HepG2 (cell line): ENCODE results near the gene MAPK14. TPM values are rescaled to one million over a fixed set of nuclear protein-coding genes. Genes with fewer than 3 reads are reported as not detected.

Experiments used
- ATAC-seq: fragments of 200-7000 bp; cut with Tn5 transposase; 3 replicates; pipeline ENCODE4 v1.9.1; 2020; ENCODE audit warnings: mild to moderate bottlenecking, moderate library complexity
- BruUV-seq: library from RNA; stranded (reverse); fragments of 400-500 nt; replicated peaks from 2 replicates; lab custom pipeline; 2021; lab: Mats Ljungman, UMichigan
- CTCF ChIA-PET: fragments of 300-600 bp; formaldehyde crosslinking; extraction: SDS; loops from one replicate; lab custom pipeline; 2021; ENCODE audit warnings: low total read pairs, inconsistent platforms, low intra/inter-chr PET ratio; lab: Yijun Ruan, JAX
- POLR2A ChIA-PET: fragments of 350-600 bp; sonication (Branson Sonifier 250); formaldehyde crosslinking; loops from one replicate; lab custom pipeline; 2020; ENCODE audit warnings: antibody characterized with exemption, inconsistent platforms; lab: Yijun Ruan, JAX
- DNase-seq: peaks from one replicate; pipeline ENCODE4 v3.0.0-alpha.2; 2015; ENCODE audit warnings: low spot score
- FAIRE-seq: peaks from 3 replicates; lab custom pipeline; 2011; peaks lifted over from hg19 to GRCh38; lab: Jason Lieb, UNC
- H2AFZ ChIP-seq: one replicate; pipeline ENCODE4 v1.6.1; 2011; ENCODE audit warnings: low read length, inconsistent platforms
- H3K27ac ChIP-seq: fragments of 300-600 bp; 3 replicates; pipeline ENCODE4 v1.8.0; 2011; ENCODE audit warnings: mixed run types, mild to moderate bottlenecking, mixed read lengths, low read length, inconsistent platforms; ENCODE audit not compliant: insufficient read depth; ENCODE audit errors: extremely low read length
- H3K27me3 ChIP-seq, 2 experiments: fragments of 200-600 bp in 1 of 2; 2 replicates in 1 of 2; 3 replicates in 1 of 2; pipeline versions ENCODE4 v1.6.0 to v1.8.0; 2011; ENCODE audit warnings: low read length in 2 of 2, mild to moderate bottlenecking in 2 of 2, moderate library complexity in 2 of 2, inconsistent platforms in 1 of 2; ENCODE audit not compliant: insufficient read depth in 2 of 2, control insufficient read depth in 1 of 2
- H3K36me3 ChIP-seq, 2 experiments: fragments of 200-600 bp in 1 of 2; replicated peaks in 1 of 2; 2 replicates in 1 of 2; 3 replicates in 1 of 2; pipeline versions ENCODE4 v1.5.1 to v1.8.0; 2011; ENCODE audit warnings: low read length in 2 of 2, inconsistent platforms in 1 of 2; ENCODE audit not compliant: insufficient read depth in 2 of 2, control insufficient read depth in 1 of 2
- H3K4me1 ChIP-seq: 2 replicates; pipeline ENCODE4 v1.5.1; 2012; ENCODE audit warnings: low read length, inconsistent platforms; ENCODE audit not compliant: insufficient read depth
- H3K4me2 ChIP-seq: 2 replicates; pipeline ENCODE4 v1.6.0; 2011; ENCODE audit warnings: low read depth, low read length, inconsistent platforms
- H3K4me3 ChIP-seq, 3 experiments: fragments of 200-600 bp in 1 of 3; sonication (generic), shearing (Covaris generic) in 1 of 3; replicated peaks in 1 of 3; 2 replicates each; pipeline ENCODE4 v1.5.1; 2011 to 2016; ENCODE audit warnings: low read length in 3 of 3, inconsistent platforms in 2 of 3, low read depth in 2 of 3, mild to moderate bottlenecking in 2 of 3, control low read depth in 1 of 3, mixed read lengths in 1 of 3; ENCODE audit not compliant: insufficient read depth in 1 of 3
- H3K79me2 ChIP-seq: one replicate; pipeline ENCODE4 v1.6.1; 2011; ENCODE audit warnings: low read length, inconsistent platforms; ENCODE audit not compliant: insufficient read depth
- H3K9ac ChIP-seq: 2 replicates; pipeline ENCODE4 v1.6.0; 2011; ENCODE audit warnings: mild to moderate bottlenecking, low read depth, low read length, inconsistent platforms; ENCODE audit not compliant: insufficient read depth
- H3K9me3 ChIP-seq: 2 replicates; pipeline ENCODE4 v1.5.1; 2012; ENCODE audit warnings: mild to moderate bottlenecking, low read length
- H4K20me1 ChIP-seq: 2 replicates; pipeline ENCODE4 v1.6.0; 2011; ENCODE audit warnings: inconsistent platforms, mild to moderate bottlenecking, low read length, moderate library complexity; ENCODE audit not compliant: insufficient read depth
- GLI4 ChIP-seq: sonication (generic); formaldehyde crosslinking; IDR thresholded peaks from 2 replicates; pipeline ENCODE4 v1.5.1; 2020; ENCODE audit warnings: missing genetic modification reagents, mild to moderate bottlenecking, moderate library complexity, borderline replicate concordance
- HNRNPH1 ChIP-seq: fragments of 200-400 bp; formaldehyde crosslinking; optimal IDR thresholded peaks from 2 replicates; pipeline ENCODE3; 2017; ENCODE audit warnings: mild to moderate bottlenecking, low read depth, low read length
- KLF12 ChIP-seq: sonication (generic); formaldehyde crosslinking; IDR thresholded peaks from 2 replicates; pipeline ENCODE4 v1.4.0; 2020; ENCODE audit warnings: missing genetic modification reagents, borderline replicate concordance
- MED8 ChIP-seq: sonication (generic); formaldehyde crosslinking; IDR thresholded peaks from 2 replicates; pipeline ENCODE4 v1.8.1; 2023; ENCODE audit warnings: mild to moderate bottlenecking, missing genetic modification reagents; ENCODE audit not compliant: insufficient replicate concordance
- NCOR1 ChIP-seq: fragments of 200-600 bp; sonication (generic); IDR thresholded peaks from 2 replicates; pipeline ENCODE4 v1.7.0; 2017; ENCODE audit warnings: antibody characterized with exemption, low read length, borderline replicate concordance
- PAWR ChIP-seq: sonication (generic); formaldehyde crosslinking; IDR thresholded peaks from 2 replicates; pipeline ENCODE4 v1.4.0; 2020; ENCODE audit warnings: missing genetic modification reagents, mild to moderate bottlenecking, borderline replicate concordance
- RXRA ChIP-seq: sonication (generic); formaldehyde crosslinking; IDR thresholded peaks from 2 replicates; pipeline ENCODE4 v1.5.1; 2020; ENCODE audit warnings: missing genetic modification reagents
- SMARCE1 ChIP-seq: fragments of 450-650 bp; IDR thresholded peaks from 2 replicates; pipeline ENCODE4 v1.6.1; 2017; ENCODE audit warnings: borderline replicate concordance
- TCF7L2 ChIP-seq: IDR thresholded peaks from 2 replicates; pipeline ENCODE4 v1.6.1; 2011; ENCODE audit warnings: mild to moderate bottlenecking, low read depth, low read length, moderate library complexity
- ZMAT3 ChIP-seq: sonication (generic); formaldehyde crosslinking; conservative IDR thresholded peaks from 2 replicates; pipeline ENCODE4 v1.7.0; 2021; ENCODE audit warnings: missing genetic modification reagents
- ZNF543 ChIP-seq: sonication (generic); formaldehyde crosslinking; IDR thresholded peaks from 2 replicates; pipeline ENCODE4 v1.4.0; 2020; ENCODE audit warnings: mild to moderate bottlenecking, missing genetic modification reagents
- ZNF563 ChIP-seq: sonication (generic); formaldehyde crosslinking; IDR thresholded peaks from 2 replicates; pipeline ENCODE4 v1.8.0; 2022; ENCODE audit warnings: mild to moderate bottlenecking, moderate library complexity, missing genetic modification reagents
- ZNF670 ChIP-seq: sonication (generic); formaldehyde crosslinking; IDR thresholded peaks from 2 replicates; pipeline ENCODE4 v1.8.0; 2022; ENCODE audit warnings: mild to moderate bottlenecking, missing genetic modification reagents, borderline replicate concordance
- ZNF724P ChIP-seq: sonication (generic); formaldehyde crosslinking; IDR thresholded peaks from 2 replicates; pipeline ENCODE4 v1.8.0; 2022; ENCODE audit warnings: missing genetic modification reagents, borderline replicate concordance
- ZNF75D ChIP-seq: sonication (generic); formaldehyde crosslinking; IDR thresholded peaks from 2 replicates; pipeline ENCODE4 v1.8.1; 2023; ENCODE audit warnings: missing genetic modification reagents, mild to moderate bottlenecking, borderline replicate concordance
- WGBS: methylation state at CpG from one replicate; pipeline ENCODE4 v1.1.6; 2017; ENCODE audit warnings: low lambda C conversion rate; 5-methylcytosine and 5-hydroxymethylcytosine counted together
- in situ Hi-C: cut with HindIII; loops from 2 replicates; pipeline ENCODE4 v1.10.0; 2017; ENCODE audit warnings: low pct_unique_long_range_greater_than_20kb; ENCODE audit not compliant: extremely low pct_ligation_motif_present
- intact Hi-C: fragments of 100-400 bp; cut with micrococcal nuclease; formaldehyde crosslinking; loops from one replicate; pipeline ENCODE4 v1.10.0; 2022; ENCODE audit not compliant: unreplicated experiment
- polyA plus RNA-seq, 8 experiments: library from polyadenylated mRNA; depleted of rRNA in 3 of 8; stranded (reverse) in 7 of 8; unstranded in 1 of 8; fragments of >200 nt; fragmentation: Illumina TruSeq in 4 of 8; extraction: Trizol in 4 of 8; gene quantifications; 2 replicates each; pipeline versions ENCODE4 v1.2.1 to v1.2.3, GENCODE V29; 2011 to 2016; ENCODE audit warnings: low read depth in 4 of 8, missing spikeins in 1 of 8, mixed read lengths in 1 of 8; ENCODE audit not compliant: insufficient read depth in 1 of 8
- total RNA-seq, 5 experiments: library from RNA; depleted of rRNA; stranded (reverse); fragments of >200 nt; fragmentation: Illumina TruSeq; extraction: Trizol; gene quantifications; 2 replicates each; pipeline ENCODE4 v1.2.3, GENCODE V29; 2016; ENCODE audit warnings: low read depth in 1 of 5
- TF ChIP-seq, protein P1 (sequence below): sonication (generic); formaldehyde crosslinking; IDR thresholded peaks from 2 replicates; pipeline ENCODE4 v1.4.0; 2020; ENCODE audit warnings: mild to moderate bottlenecking, missing genetic modification reagents
- TF ChIP-seq, protein P2 (sequence below): sonication (generic); formaldehyde crosslinking; IDR thresholded peaks from 2 replicates; pipeline ENCODE4 v1.5.1; 2020; ENCODE audit warnings: missing genetic modification reagents, mild to moderate bottlenecking, borderline replicate concordance
- TF ChIP-seq, protein P3 (sequence below): sonication (generic); formaldehyde crosslinking; IDR thresholded peaks from 2 replicates; pipeline ENCODE4 v1.4.0; 2020; ENCODE audit warnings: missing genetic modification reagents, borderline replicate concordance

MAPK14 gene
- total and polyA plus RNA-seq, 2 of the 13 experiments (the other 11 are each of a cell fraction or from before 2014, with no cell fraction given) = 66.3 to 67.3 TPM

DNA sequence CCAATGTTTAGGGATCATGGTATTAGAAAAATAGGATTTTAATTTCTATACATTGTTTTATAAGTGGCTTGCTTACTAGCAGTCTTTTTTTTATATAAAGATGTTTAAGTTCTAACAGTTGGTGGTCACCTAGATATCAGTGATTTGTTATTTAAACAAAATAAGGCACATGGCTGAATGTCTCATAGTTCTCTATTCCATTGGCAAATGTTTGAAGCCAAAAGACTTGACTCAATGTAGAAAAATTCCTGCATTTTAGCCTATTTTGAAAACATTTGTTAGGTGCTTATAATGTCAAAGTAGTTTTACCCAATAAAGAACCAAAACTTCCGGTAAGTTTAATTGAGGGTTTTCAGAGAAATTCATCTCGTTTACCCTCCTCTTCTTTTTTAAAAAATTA is 26.8 kb downstream of the MAPK14 start (continued):
- TF ChIP-seq, protein P1, sequence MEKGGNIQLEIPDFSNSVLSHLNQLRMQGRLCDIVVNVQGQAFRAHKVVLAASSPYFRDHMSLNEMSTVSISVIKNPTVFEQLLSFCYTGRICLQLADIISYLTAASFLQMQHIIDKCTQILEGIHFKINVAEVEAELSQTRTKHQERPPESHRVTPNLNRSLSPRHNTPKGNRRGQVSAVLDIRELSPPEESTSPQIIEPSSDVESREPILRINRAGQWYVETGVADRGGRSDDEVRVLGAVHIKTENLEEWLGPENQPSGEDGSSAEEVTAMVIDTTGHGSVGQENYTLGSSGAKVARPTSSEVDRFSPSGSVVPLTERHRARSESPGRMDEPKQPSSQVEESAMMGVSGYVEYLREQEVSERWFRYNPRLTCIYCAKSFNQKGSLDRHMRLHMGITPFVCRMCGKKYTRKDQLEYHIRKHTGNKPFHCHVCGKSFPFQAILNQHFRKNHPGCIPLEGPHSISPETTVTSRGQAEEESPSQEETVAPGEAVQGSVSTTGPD (CRISPR knock-in tag) = no peak
- no peak for TF ChIP-seq NCOR1
- no peak for TF ChIP-seq HNRNPH1
- no peak for TF ChIP-seq KLF12 (CRISPR knock-in tag)
- no peak for TF ChIP-seq ZNF75D (CRISPR knock-in tag)
- no peak for TF ChIP-seq RXRA (CRISPR knock-in tag)
- no peak for TF ChIP-seq TCF7L2
- TF ChIP-seq GLI4 (CRISPR knock-in tag) = no peak
- no peak for TF ChIP-seq ZMAT3 (CRISPR knock-in tag)
- no peak for TF ChIP-seq MED8 (CRISPR knock-in tag)

DNA sequence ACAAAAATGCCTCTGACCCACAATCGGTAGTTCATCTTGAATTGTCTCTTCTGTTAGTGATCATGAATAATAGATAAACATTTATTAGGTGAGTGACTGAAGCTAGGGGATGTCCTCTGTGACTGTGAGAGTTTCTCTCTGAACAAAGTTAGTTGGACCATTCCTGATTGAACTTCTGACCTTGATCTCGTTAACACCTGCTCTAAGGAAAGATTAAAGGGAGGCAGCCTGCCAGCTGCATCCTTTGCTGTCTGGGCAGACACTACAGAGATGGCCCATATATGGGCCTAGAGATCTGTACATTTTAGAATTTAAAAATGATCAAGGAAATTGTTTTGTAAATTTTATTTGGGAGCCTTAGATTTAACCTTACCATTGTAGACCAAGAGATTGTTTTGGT is 27.3 kb downstream of the MAPK14 start:
- peaks cover 77% of the 10 kb centered on the region for H3K79me2 ChIP-seq
- no peak overlapping the region for H3K27ac ChIP-seq
- 0 out of 2 replicates have a peak, but pooled peaks cover 6% of the 10 kb centered on the region for H3K4me1 ChIP-seq
- H3K9me3 ChIP-seq = no peaks in the 10 kb centered on the region
- H3K9ac ChIP-seq = no peak overlapping the region
- ATAC-seq (no peak), DNase-seq (no peak), FAIRE-seq (no peak)
- in situ Hi-C loops (no loop called here), intact Hi-C loops (no loop called here)
- H3K4me3 ChIP-seq = no peak overlapping the region
- ChIA-PET CTCF (no interaction called here), POLR2A (interaction anchor here (0.6 kb wide), 1 partner anchor 25 kb away, joined by 3 read pairs; no protein-coding TSS in a partner anchor)
- H3K27me3 ChIP-seq = no peaks in the 10 kb centered on the region
- 87% methylated on average over 2 of the region's 2 CpGs for WGBS
- H3K4me2 ChIP-seq = no peak overlapping the region
- TF ChIP-seq ZNF670 (CRISPR knock-in tag) (no peak), ZNF724P (CRISPR knock-in tag) (no peak), ZNF543 (no peak), SMARCE1 (no peak), PAWR (CRISPR knock-in tag) (no peak), ZNF563 (CRISPR knock-in tag) (no peak)
- TF ChIP-seq, protein P2, sequence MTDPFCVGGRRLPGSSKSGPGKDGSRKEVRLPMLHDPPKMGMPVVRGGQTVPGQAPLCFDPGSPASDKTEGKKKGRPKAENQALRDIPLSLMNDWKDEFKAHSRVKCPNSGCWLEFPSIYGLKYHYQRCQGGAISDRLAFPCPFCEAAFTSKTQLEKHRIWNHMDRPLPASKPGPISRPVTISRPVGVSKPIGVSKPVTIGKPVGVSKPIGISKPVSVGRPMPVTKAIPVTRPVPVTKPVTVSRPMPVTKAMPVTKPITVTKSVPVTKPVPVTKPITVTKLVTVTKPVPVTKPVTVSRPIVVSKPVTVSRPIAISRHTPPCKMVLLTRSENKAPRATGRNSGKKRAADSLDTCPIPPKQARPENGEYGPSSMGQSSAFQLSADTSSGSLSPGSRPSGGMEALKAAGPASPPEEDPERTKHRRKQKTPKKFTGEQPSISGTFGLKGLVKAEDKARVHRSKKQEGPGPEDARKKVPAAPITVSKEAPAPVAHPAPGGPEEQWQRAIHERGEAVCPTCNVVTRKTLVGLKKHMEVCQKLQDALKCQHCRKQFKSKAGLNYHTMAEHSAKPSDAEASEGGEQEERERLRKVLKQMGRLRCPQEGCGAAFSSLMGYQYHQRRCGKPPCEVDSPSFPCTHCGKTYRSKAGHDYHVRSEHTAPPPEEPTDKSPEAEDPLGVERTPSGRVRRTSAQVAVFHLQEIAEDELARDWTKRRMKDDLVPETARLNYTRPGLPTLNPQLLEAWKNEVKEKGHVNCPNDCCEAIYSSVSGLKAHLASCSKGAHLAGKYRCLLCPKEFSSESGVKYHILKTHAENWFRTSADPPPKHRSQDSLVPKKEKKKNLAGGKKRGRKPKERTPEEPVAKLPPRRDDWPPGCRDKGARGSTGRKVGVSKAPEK = no peak
- TF ChIP-seq, protein P3, sequence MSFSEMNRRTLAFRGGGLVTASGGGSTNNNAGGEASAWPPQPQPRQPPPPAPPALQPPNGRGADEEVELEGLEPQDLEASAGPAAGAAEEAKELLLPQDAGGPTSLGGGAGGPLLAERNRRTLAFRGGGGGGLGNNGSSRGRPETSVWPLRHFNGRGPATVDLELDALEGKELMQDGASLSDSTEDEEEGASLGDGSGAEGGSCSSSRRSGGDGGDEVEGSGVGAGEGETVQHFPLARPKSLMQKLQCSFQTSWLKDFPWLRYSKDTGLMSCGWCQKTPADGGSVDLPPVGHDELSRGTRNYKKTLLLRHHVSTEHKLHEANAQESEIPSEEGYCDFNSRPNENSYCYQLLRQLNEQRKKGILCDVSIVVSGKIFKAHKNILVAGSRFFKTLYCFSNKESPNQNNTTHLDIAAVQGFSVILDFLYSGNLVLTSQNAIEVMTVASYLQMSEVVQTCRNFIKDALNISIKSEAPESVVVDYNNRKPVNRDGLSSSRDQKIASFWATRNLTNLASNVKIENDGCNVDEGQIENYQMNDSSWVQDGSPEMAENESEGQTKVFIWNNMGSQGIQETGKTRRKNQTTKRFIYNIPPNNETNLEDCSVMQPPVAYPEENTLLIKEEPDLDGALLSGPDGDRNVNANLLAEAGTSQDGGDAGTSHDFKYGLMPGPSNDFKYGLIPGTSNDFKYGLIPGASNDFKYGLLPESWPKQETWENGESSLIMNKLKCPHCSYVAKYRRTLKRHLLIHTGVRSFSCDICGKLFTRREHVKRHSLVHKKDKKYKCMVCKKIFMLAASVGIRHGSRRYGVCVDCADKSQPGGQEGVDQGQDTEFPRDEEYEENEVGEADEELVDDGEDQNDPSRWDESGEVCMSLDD (CRISPR knock-in tag) = no peak
- peaks cover 6 to 55% of the 10 kb centered on the region in 2 experiments for H3K36me3 ChIP-seq
- peaks cover 9% of the 10 kb centered on the region for H4K20me1 ChIP-seq
- H2AFZ ChIP-seq = no peak overlapping the region
- no TSS peak for BruUV-seq
